ENCODE results near the gene DNM3.

DNM3 gene

DNA sequence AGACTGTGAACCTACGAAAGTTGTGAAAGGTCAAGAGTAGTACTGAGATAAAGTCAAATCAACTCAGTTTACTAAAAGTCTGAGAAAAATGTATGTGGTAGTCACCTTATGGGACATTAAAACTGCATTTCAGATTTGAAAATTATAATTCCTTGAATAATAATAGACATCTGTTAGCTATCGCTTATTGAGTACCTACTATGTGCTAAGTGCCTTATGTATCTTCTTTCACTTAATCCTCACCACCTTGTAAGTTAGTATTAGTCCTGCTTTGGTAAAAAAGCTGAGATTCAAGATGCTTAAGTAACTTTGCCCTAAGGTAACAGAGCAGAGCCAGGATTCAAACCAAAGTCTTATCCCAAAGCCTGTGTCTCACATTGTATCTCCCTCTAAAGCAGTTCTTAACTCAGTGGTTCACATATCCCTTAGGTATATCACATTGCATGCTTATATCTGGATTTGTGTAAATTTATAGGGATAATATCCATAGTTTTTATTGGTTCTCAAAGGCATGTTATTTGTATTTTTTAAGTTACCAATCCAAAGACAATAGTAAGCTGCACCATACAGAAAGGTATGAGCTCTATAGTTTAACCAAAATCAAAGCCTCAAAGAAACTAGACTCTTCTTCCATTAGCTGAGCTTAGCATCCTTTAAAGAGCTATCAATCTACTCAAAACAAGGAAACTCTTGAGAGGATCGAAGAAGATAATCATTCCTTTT, 601.7 kb downstream of the DNM3 start:
- no peak for DNase-seq

DNA sequence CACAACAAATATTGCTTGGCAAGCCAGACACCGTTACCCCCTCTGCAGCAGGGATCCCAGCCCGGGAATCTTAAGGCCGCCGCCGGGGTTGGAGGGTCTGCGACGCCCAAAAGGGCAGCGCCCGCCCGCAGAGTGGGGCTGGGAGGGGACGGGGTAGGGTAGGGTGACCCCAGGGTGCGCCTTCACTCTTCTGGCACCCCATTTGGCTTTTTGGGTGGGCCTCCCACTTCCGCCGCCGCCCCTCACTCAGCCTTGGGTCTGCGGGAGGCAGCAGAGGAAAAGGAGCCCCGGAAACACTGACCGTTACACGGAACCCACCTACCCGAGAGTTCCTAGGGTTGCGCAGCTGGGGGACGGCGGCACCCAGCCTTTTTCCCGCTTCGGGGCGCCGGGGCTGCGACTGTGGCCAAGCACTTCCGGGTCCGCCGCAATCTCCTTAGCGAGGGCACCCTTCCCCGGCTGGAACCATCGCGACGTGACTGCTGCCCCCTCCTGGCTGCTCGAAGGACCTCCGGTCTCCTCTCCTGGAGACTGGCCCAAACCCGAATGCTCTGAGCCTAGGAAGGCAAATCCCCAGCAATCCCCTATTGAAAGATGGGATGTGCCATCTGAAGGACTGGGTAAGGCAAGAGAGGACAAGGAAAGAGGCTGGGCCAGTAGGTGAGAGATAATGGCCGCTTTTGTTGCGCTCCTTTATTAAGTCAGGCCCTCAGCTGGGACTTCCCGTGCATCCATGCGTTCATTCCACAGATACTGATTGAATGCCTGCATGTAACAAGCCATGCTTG, 602.6 kb downstream of the DNM3 start, which contains the start of gene PIGC:
Gene PIGC (minus strand): TSS at position 404 of the 788 bp plus-strand sequence. CDS start 1,447 bp downstream, outside the sequence.
- peak; percentile 80 to 90 (median 87) for DNase-seq

DNA sequence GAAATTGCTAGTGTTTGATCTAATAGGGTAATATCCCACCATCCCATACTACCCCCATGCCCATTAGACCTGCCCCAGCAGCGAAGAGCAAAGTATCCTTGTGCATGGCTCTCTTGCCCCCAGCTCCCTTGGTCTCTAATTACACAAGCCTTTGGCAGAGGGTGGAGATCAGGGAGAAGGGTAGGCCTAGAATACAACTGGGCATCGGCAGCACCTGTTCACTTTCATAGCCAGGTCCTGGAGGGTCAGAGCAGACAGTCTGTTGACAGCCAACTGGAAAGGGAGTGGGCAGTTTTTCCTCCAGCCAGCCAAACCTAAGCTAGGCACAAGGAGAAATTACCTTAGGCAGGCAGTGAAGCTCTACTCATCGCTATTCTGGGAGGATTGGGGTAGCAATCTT, 605.2 kb downstream of the DNM3 start:
- no peak for DNase-seq

DNA sequence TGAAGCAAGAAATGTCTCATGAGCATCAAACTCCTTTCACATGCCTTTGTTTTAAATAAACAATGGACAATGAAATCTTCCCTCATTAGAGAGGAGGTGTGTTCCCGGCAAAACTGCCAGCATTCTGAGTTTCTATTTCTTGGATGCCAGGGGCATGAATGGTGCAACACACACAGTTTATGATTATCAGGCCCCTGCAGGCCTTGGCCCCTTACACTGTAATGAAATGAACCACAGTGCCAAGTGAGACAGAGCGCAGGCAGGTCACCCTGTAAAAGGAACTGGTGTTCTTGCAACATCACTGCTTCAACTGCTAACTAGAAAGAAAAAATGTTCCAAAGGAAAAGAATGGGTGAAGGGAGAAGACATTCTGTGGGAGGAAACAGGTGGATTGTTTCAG, 606.3 kb downstream of the DNM3 start:
- no peak for DNase-seq

DNA sequence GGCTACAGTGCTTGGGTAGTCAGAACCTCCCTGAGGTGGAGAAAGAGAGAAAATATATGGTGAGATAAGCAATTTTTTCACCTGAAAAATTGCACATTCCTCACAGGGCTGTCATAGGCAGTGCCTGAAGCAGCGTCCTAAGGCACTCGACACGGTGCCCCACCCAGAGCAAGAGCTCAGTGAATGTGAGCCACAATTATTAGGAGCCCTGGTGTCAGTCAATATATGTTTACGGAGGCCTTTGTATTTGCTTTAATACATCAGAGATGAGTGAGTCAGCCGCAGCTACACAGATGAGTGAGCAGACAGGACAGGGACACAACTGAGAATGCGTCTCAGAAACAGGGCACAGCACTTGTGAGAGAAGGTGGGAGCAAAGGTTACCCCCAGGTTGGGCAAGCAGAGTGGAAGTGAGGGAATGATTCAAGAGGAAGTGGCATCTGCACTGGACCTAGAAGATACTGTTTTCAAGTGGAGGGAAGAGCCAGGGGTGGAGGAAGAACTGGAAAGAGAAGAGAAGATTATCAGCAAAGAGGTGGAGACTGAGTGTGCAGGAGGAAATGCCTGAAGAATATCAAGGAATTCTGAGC, 607.8 kb downstream of the DNM3 start:
- peak in 1 of 5 donors; percentile 22 for DNase-seq

DNA sequence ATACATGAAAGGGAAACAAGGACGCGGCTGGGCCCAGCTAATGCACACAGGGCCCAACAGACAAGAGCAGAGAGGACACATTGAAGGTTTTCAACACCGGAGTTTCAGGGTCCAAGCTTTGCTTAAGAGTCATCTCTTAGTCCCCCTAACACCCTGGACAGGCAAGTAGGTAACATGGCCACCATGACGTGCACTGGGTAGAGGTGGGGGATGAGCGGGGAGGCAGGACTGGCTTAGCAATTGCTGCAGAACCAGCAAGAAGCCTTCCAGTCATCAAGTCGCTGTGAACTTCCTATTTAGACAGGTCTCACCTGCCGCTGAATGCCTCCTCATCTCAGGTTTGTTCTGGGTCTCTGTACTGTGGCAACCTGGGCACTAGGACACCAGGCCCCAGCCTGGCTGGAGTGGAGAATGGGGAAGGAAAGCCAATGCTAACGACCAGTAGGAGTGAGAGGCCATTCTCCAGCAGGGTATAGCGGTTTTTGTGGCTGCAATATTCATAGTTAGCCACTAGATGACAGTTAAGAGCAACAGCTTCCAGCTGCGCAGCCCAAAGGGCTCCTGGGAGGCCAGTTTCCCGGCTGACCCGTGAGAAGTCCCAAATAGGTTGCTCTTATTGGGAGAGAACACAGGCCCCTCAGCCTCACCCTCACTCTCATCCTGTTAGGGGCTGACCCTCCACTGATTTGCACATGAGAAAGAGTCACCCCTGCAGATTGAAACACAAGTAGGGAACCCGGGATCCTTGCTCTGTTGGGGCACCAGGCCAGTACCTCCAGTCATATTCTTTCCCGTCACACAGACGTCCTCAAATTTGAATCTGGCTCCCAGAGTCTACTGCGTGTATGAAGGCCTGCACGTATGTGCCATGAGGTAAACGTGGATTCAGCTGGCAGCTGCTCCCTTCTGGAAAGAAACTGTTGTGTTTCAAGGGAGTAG, 608.6 kb downstream of the DNM3 start:
- DNase-seq, result peak in 1 of 5 donors; percentile 40

DNA sequence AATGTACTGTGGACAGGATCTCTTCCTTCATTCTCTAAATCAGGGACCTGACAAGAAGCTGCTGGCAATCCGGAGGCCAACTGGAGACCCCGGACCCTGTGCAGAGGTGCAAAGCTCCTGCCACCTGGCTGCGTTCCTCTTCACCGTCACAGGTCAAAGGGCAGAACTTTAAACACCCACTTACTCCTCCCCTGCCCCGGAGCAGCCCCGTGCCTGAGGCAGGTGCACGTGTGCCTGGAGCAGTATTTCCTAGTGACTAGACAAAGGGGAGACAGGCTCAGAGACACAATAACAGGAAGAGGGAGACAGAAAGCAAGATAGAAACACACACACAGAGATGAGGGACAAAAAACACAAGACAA, 609.2 kb downstream of the DNM3 start:
- DNase-seq, result no peak

DNA sequence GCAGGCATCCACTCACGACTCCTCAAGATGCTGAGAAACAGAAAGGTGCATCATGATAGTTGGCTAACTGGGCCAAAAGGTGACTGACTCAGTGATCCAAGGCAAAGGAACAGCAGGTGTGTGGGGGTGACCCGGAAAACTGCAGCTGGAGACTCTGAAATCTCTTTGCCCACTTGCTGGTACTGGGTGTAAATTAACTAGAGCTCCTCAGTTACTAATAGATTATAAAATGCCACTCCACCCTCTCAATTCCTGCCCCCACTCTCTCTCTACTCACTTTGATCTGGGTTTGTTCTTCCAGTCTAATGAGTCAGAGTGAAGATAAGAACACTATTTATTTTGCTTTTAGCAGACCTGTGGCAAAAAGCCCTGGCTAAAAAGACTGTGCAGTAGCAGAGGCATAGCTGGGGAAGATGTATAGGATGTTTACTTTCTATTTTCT, 609.7 kb downstream of the DNM3 start:
- peak in 1 of 5 donors; percentile 38 for DNase-seq

DNA sequence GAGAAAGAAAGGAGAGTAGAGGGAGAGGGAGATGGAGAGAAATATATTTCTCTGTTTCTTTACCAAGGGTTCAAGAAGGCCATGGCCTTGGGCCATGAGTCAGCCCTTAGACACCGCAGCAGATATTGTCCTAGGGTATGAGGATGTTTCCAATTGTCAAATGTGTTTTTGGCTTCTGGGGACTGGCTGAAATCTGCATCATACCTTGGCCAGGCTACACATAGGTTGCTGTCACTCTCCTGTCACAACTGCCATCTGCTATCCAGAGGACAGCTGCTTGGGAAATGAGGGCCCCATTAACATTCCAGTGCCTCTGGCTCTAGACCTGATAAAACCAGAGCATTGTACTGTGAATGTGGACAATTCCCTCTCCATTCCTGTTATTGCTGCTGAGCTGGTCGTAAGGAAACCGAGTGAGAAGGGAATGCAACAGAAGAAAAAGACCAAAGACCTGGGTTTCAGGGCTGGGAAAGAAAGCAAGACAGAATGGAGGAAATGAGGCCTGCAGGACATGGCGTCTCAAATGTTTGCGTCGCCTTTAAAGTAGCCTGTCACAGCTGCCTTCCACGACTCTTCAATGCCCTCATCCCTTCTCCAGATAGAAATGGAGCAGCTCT, 611.3 kb downstream of the DNM3 start:
- no peak for DNase-seq

DNA sequence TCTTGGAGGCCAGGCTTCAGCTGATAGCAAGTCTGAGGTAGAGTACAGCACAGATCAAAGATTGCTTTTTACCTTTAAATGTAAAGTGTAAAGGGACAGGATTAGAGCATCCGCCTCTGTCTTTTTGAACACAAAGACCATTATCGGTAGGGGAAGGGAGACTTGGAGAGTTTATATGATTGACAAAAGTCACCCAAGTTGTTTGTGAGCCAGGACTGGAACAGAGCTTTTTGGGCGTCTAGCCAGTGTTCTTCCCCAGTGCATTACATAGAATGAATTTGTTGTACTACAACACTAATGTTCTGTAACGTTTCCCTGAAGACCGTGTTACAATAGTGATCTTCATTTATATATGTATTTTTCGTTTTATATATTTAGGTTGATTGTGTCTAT, 611.9 kb downstream of the DNM3 start:
- DNase-seq, result no peak

DNA sequence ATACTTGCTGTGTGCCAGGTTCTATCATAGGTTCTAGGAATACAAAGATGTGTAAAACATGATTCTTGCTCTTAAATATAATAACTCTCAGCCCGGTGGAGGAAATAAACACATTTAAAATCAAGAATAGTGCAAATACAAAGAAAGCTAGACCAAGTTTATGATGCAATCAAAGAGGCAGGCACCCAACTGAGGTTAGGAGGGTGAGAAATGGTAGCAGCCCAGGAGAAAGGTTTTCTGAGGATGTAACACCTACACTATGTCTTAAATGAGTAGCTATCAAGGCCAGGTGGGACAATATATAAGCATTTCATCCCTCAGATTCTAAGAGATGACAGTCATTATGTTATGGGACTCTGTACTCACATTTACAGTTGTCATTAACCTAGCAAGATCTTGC, 612.3 kb downstream of the DNM3 start:
- DNase-seq, result no peak

DNA sequence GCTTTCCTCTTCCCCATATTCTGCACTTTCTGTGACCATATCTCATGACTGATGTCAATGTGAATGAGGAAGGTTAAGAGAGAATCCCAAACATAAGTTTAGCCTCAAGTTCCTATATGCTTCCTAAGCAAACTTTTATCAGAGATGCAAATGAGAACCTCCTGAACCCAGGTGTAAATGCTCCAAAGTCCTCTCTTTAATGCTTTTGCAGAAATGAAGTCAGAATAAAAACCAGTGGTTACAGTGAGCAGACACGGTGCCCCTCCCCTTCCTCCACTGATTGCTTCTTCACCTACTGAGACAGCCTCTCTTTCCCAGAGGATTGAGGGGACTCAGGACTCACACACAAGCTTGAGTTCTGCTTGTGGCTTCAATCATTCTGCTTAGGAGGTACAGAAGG, 614.2 kb downstream of the DNM3 start:
- DNase-seq, result no peak

DNA sequence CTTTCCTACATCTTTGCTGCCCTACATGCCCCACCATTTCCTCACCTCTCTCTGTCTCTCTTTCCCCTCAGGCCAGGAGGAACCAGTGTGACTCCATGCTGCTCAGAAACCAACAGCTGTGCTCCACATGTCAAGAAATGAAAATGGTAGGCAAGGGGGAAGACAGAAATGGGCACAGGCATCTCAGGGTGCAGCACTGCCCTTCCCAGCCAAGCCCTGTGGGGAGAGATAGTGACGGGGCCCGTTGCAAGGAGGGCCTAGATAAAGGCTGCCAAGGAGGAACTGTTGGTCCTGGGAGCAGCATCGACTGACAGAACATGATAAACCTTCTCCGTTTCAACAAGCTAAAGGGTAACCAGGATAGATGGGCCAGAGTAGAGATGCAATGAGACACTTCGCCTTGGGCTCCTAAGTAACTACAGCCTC, 615.1 kb downstream of the DNM3 start:
- DNase-seq, result no peak

DNA sequence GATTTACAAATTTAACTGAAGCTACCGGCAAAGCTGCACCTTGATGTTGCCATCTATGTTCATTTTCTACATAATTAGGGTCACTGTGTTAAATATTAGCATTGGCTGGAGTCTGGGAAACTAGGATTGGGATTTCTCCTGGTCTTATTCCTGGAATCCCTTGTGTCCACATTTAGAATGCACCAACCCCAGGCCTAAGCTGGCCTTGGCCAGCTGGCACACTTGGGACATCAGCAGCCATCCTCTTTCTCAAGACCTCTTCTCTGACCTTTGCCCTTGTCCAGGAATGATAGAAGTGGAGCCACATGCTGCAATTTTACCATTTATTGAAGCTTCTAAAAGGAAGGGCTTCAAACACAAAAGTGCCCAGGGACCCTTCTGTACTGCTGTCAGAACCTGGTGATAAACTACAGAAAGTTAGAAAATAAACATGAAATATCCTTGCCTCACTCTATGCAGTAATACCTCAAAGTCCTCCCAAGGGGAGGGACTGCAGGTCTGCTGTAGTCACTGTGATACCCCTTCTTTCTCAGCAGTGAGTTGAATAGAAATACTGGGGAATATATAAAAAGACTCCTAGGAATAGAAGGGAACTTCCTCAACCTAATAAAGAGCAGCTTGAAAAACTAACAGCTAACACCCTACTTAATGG, 616.3 kb downstream of the DNM3 start:
- DNase-seq, result no peak

DNA sequence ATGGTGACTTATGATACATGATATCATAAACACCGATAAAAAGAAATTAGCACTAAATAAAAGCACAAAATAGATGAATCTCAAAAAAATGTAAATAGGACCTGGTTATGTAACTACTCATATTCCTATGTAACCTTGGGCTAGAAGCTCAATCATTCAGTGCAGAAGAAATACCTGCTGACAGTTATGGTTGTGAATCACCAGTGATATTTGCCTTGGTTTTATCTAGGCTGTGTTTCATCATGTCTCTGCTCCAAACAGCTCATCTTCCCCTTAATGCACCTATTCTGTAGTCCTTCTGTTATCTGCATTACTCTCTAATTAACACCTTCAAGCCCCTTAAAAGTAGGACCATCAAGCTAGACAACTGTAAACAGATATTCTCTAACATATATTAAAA, 618.9 kb downstream of the DNM3 start:
- no peak for DNase-seq

DNA sequence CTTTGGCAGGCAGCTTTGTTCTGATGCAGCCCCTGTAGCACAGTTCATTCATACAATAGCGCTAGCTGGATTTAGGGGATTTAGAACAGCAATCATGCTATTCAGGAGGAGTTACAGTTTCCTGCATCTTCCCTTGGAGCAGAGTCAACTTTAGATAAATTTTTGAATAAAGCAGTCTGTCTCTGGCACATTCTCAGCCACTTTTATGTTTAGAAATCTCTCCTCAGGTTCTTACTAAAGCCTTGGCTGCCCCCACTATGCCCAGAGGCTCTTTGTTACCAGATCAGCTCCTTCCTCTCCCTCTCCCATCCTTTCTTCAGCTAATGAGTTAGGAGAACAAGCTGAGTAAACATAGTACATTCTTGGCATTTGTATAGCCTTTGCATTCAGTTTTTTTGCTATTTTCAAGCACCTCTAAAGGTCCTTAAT, 619.6 kb downstream of the DNM3 start:
- no peak for DNase-seq
